Stimulated activated CD4-positive, alpha-beta T cell treated with anti-CD3 and anti-CD28 coated beads, Interleukin-15, amount 100 ng/mL, for 48 hours (primary cell): ENCODE data around the gene RRP36.

ENCODE experiments used
- DNase-seq, 2 donors: peaks; one replicate each; pipeline ENCODE4 v3.0.0-alpha.2; 2020; ENCODE audit warnings: low read depth in 2 of 2

Gene RRP36

DNA sequence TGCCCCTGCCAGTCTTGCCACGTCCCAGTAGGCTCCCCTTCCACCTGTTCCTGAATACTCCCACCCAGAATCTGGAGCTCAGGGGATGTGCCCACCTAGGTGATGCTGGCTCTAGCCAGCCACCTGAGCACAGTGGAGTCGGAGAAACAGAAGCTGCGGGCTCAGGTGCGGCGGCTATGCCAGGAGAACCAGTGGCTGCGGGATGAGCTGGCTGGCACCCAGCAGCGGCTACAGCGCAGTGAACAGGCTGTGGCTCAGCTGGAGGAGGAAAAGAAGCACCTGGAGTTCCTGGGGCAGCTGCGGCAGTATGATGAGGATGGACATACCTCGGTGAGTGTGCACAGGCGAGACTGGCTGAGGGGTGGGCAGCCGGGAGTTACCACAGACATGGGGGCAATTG is 41.4 kb downstream of the RRP36 start:
- no peak for DNase-seq

DNA sequence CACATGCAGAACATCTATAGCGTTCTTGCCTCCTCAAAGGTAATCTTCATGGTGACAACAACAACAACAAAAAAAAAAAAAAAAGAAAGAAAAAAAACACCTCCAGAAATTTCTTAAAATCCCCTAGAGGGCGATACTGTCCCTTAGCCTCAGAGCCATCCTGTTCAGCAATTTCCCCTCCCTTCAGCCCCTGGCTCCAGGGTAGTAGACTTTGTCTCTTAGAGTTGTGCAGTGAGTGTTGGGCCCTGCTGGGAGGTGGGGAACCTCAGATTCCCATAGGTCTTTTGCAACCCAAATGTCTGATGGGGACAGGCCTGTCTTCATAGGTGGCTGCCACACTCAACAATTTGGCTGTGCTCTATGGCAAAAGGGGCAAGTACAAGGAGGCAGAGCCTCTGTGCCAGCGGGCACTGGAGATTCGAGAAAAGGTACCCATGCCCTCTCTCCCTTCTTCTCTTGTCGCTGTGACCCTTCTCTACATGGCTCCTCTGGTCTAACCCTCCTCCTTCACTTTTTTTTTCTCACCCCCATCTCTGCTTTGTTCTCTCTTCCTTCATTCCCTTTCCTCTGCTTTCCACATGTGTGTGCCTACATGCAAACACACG is 48.7 kb downstream of the RRP36 start:
- no peak for DNase-seq

DNA sequence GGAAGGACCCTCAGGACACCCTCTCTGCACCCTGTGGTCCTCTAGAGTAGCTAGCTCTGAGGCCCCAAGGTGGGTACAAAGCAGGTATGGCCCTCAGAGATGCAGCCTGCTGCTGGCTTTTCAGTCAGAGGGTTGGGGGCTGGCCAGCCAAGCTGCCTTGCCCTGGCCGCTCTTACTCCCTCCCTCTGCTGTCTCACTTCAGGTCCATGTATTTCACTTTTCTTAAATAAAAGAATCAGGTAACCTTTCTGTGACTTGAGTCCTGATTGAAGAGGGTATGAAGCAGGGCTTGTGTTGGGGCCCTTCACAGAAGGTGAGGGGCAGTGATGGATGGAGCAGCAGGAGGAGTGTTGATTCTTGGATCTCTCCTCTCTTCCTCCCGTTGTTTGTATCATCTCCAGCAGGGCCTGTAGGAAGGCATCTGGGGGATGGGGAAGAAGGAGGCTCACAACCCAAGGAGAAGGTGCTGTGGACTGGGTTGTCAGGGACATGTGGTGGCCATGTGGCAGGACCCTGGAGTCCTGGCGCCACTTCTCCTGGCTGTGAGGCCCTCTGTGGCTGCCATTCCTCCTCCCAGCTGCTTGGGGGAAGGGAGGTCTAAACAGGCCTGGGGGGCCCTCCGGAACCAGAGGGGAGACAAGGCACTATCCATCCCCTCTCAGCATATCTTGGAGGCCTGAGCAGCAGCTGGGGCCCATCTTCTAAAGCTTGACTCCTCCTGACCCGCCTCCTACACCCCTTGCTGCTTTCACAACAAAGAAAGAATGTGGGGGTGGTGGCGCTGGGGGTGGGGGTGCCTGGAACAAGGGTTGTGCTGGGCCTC is 53.6 kb downstream of the RRP36 start:
- no peak for DNase-seq

DNA sequence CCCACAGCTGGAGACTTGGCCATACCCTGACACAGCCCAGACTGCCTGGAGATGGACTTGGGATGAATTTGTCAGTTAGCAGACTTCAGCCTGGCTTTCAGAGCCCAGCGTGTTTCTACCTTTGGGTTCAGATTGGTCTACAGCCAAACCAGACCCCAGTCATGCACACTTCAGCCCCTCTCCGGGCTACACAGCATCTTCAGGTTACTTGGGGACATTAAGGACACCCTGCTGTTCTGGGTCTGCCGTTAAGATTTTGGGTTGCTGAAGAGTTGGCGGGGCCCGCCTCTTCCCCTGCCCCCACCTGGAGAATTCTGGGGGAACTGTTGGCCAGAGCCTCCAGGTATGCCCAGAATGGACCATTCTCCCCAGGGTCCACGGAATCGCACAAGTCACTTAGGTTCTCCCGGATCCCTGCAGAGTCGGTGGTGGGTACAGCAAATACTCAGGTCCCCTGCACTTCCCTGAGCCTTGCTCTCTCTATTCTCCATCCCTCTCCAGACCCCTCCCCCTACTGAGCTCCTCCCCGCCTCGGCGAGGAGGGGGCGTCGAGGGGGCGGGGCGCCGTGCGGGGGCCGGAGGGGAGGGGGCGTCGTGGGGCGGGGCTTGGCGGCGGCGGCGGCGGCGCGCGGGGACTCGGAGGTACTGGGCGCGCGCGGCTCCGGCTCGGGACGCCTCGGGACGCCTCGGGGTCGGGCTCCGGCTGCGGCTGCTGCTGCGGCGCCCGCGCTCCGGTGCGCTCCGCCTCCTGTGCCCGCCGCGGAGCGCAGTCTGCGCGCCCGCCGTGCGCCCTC is 54.4 kb downstream of the RRP36 start, which contains the start of gene PTK7:
TSS of gene PTK7 (plus strand) at position 645 of the 794 bp plus-strand sequence. CDS start 175 bp downstream, outside the sequence.
- DNase-seq: no peak

DNA sequence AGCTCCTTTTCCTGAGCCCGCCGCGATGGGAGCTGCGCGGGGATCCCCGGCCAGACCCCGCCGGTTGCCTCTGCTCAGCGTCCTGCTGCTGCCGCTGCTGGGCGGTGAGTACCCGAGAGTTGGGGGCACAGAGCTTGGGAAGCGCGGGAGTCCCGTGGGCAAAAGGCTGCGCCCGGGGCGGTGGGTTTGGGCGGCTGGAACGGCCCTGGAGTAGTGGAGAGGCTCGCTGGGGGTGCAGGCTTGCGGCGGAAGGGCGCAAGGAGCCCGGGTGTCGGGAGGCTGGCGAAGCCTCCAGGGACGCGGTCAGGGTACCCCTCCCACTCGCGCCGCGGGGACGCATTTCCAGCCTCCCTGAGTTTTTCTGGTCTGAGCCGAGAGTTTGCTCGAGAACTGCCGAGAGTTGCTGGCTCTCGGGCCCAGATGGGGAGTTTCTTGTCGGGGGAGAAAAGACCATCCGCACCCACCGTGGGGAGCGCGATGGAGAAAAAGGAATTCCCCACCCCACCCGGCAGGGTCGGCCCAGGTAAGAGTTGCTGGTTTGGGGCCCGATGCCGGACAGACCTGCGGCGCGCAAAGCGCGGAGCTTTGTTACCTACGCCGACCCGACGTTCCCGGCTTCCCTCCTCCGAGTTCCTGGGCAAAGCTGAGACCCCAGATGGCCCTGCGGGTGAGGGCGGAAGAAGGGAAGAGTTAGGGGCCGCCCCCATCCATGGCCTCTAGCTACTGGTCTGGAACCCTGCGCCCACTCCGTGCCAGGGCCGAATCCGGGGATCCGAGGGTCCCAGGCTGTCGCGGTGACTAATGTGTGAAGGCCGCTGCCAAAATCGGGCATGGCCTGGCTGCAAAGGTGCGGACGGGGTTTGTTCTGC is 55.3 kb downstream of the RRP36 start:
- DNase-seq: no peak

- DNase-seq: no peak
Observed at GRCh38 chr6:43077333-43077809, 55.9 kb downstream of the RRP36 start.

- DNase-seq: no peak
Observed at GRCh38 chr6:43077981-43078511, 56.6 kb downstream of the RRP36 start.

DNA sequence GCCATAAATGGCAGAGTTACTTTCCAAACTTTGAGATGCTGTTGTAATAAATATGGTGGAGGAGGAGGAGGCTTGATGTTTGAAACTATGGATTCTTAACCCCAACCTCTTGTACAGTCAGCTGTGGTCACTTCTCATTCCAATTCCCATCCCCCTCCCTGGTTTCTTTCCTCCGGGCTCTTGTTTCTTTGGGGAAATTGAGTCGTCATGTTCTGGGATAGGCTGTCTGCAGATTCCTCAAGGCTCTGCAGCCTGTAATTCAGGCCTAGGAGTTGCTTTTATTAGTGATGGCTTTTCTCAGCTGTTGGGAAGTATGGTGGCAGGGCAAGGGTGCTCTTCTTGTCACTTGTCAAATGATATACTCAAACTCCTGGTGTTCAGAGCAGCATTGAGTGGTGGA is 57.3 kb downstream of the RRP36 start:
- no peak for DNase-seq
